ENCODE data around the gene C5orf46. TPM values are rescaled to one million over a fixed set of nuclear protein-coding genes. Genes with fewer than 3 reads are reported as not detected.
A peak's percentile ranks its signal among the peaks of the same experiment; 100 is the strongest.

The C5orf46 gene
- total and polyA plus RNA-seq, 4 donors, result not detected

- no peak for TF ChIP-seq ATF3 (IDR thresholded peaks at IDR 0.05)
- no peak for TF ChIP-seq HNF4A (conservative IDR thresholded peaks at IDR 0.05)
Measured at GRCh38 chr5:147887930-147888329, 18.4 kb downstream of the C5orf46 start (continued).

- H3K27ac ChIP-seq (ENCODE audit: low read depth in 1 of 2, low read length in 2 of 2), result no peak overlapping the region
- no peaks in the 10 kb centered on the region for H3K9me3 ChIP-seq (ENCODE audit: control insufficient read depth in 4 of 4, low read length in 3 of 4)
- TF ChIP-seq CTCF (IDR thresholded peaks at IDR 0.05; ENCODE audit: low read depth, low read length, missing input control) (peak; percentile 62), GABPA (IDR thresholded peaks at IDR 0.05 in 1 of 2, conservative IDR thresholded peaks at IDR 0.05 in 1 of 2) (no peak), FOXA1 (IDR thresholded peaks at IDR 0.05) (no peak), JUND (IDR thresholded peaks at IDR 0.05) (no peak), RAD21 (IDR thresholded peaks at IDR 0.05) (peak; percentile 78 to 84), RXRA (IDR thresholded peaks at IDR 0.05) (no peak), NR2F2 (IDR thresholded peaks at IDR 0.05) (no peak)
- H3K4me3 ChIP-seq (ENCODE audit: low read depth in 1 of 3, low read length in 3 of 3), result no peak overlapping the region
- no peaks in the 10 kb centered on the region for H3K27me3 ChIP-seq (ENCODE audit: control insufficient read depth in 4 of 4, insufficient read depth in 4 of 4, low read length in 3 of 4)
- H3K4me1 ChIP-seq (ENCODE audit: control insufficient read depth in 4 of 4, insufficient read depth in 4 of 4, low read length in 3 of 4), result no peaks in the 10 kb centered on the region
- 8% methylated on average over 3 of the region's 3 CpGs for WGBS
- DNase-seq (ENCODE audit: low spot score), result no peak
- no peak overlapping the region for H3K9ac ChIP-seq (ENCODE audit: low read depth in 1 of 2, low read length in 2 of 2)
- no peaks in the 10 kb centered on the region for H3K36me3 ChIP-seq (ENCODE audit: control insufficient read depth in 4 of 4, insufficient read depth in 3 of 4, low read depth in 1 of 4, low read length in 3 of 4)
Measured at GRCh38 chr5:147887026-147887627, 19.2 kb downstream of the C5orf46 start.

GRCh38 chr5:147882586-147883313, 23.6 kb downstream of the C5orf46 start:
- Histone ChIP-seq H3K36me3 (ENCODE audit: control insufficient read depth in 4 of 4, insufficient read depth in 3 of 4, low read depth in 1 of 4, low read length in 3 of 4) (no peaks in the 10 kb centered on the region), H3K9ac (ENCODE audit: low read depth in 1 of 2, low read length in 2 of 2) (no peak overlapping the region), H3K9me3 (ENCODE audit: control insufficient read depth in 4 of 4, low read length in 3 of 4) (no peaks in the 10 kb centered on the region), H3K27me3 (ENCODE audit: control insufficient read depth in 4 of 4, insufficient read depth in 4 of 4, low read length in 3 of 4) (no peaks in the 10 kb centered on the region), H3K4me1 (ENCODE audit: control insufficient read depth in 4 of 4, insufficient read depth in 4 of 4, low read length in 3 of 4) (no peaks in the 10 kb centered on the region), H3K4me3 (ENCODE audit: low read depth in 1 of 3, low read length in 3 of 3) (no peak overlapping the region), H3K27ac (ENCODE audit: low read depth in 1 of 2, low read length in 2 of 2) (no peak overlapping the region)
- no peak for DNase-seq (ENCODE audit: low spot score)
- TF ChIP-seq EGR1 (IDR thresholded peaks at IDR 0.05; ENCODE audit: low read depth in 2 of 2) (no peak), SP1 (IDR thresholded peaks at IDR 0.05) (no peak), HNF4A (conservative IDR thresholded peaks at IDR 0.05) (no peak), GABPA (IDR thresholded peaks at IDR 0.05 in 1 of 2, conservative IDR thresholded peaks at IDR 0.05 in 1 of 2) (no peak)
- 67% methylated on average over 6 of the region's 6 CpGs for WGBS

GRCh38 chr5:147880487-147880886, 25.9 kb downstream of the C5orf46 start:
- DNase-seq (ENCODE audit: low spot score), result no peak
- H3K27ac ChIP-seq (ENCODE audit: low read depth in 1 of 2, low read length in 2 of 2), result no peak overlapping the region
- H3K27me3 ChIP-seq (ENCODE audit: control insufficient read depth in 4 of 4, insufficient read depth in 4 of 4, low read length in 3 of 4), result no peaks in the 10 kb centered on the region
- 90% methylated on average over 2 of the region's 2 CpGs for WGBS
- no peaks in the 10 kb centered on the region for H3K9me3 ChIP-seq (ENCODE audit: control insufficient read depth in 4 of 4, low read length in 3 of 4)
- H3K36me3 ChIP-seq (ENCODE audit: control insufficient read depth in 4 of 4, insufficient read depth in 3 of 4, low read depth in 1 of 4, low read length in 3 of 4), result no peaks in the 10 kb centered on the region
- TF ChIP-seq NR2F2 (IDR thresholded peaks at IDR 0.05) (no peak), FOXA1 (IDR thresholded peaks at IDR 0.05) (no peak), YY1 (IDR thresholded peaks at IDR 0.05) (no peak), HNF4G (IDR thresholded peaks at IDR 0.05) (no peak)
- no peak overlapping the region for H3K4me3 ChIP-seq (ENCODE audit: low read depth in 1 of 3, low read length in 3 of 3)
- no peak overlapping the region for H3K9ac ChIP-seq (ENCODE audit: low read depth in 1 of 2, low read length in 2 of 2)
- H3K4me1 ChIP-seq (ENCODE audit: control insufficient read depth in 4 of 4, insufficient read depth in 4 of 4, low read length in 3 of 4), result no peaks in the 10 kb centered on the region

Data from liver (tissue), 9 donors.